Endothelial cell of coronary artery (primary cell): ENCODE data around the gene MSANTD7. TPM values are rescaled to one million over a fixed set of nuclear protein-coding genes. Genes with fewer than 3 reads are reported as not detected.

Source experiments
- total RNA-seq: library from RNA; depleted of rRNA; stranded (reverse); fragments of >200 nt; gene quantifications from 2 replicates; pipeline ENCODE4 v1.2.3, GENCODE V29; 2014

MSANTD7 gene
- total RNA-seq: 17.9 and 20.1 TPM in 2 replicates

GRCh38 chr10:14837757-14838581 lies at the start of gene MSANTD7, which contains the start of the genes CDNF and HSPA14:
MSANTD7 (plus strand) TSS chr10:14838306; CDS start chr10:14842285, 3,979 bp downstream.
CDNF (minus strand) TSS chr10:14838037; CDS start chr10:14837946, 91 bp downstream.
HSPA14 (plus strand) TSS chr10:14838306; CDS start chr10:14838403, 97 bp downstream.

DNA sequence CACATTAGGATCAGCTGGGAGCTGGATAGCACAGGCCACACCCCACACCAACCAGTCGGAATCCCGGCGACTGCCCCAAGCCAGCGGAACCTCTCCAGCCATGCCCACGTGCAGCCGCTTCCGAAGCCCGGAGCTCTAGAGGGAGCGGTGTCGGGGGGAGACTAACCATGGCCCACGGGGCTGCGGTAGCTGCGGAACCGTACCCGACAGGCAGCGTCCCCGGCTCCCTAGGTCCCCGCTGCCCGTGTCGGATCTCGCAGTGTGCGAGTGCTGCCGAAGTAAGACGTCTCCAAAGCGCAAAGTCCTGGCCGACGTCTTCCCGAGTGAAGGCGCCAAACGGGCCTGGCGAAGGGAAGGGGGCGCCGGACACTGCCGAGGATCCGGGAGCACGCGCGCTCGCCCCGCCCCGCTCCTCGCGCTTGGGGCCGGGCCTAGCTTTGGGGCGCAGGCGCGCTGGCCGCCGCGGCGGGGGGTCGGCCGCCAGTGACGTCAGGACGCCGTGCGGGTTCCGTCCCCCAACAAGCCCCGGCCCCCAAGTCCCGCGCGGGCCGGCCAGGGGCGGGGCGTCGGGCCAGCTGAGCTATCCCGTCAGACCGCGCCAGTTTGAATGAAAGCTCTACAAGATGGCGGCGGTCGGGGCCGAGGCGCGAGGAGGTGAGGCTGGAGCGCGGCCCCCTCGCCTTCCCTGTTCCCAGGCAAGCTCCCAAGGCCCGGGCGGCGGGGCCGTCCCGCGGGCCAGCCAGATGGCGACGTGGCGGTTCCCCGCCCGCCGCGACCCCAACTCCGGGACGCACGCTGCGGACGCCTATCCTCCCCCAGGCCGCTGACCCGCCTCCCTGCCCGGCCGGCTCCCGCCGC lies 40.4 kb downstream of the MSANTD7 start, which contains the start of gene SUV39H2:
Gene SUV39H2 (plus strand): TSS at position 601 of the 858 bp plus-strand sequence. CDS start 23 bp downstream, at position 624.

Other genes starting within 250 kb of the MSANTD7 start
- gene FAM107B, start 63.4 kb upstream of the MSANTD7 start, total RNA-seq: 73.5 and 110 TPM in 2 replicates
- gene CDNF, start 269 bp upstream of the MSANTD7 start, total RNA-seq: 0.36 and 0.47 TPM in 2 replicates
- 10.2 and 15.2 TPM in 2 replicates for gene HSPA14, start within 50 bp of the MSANTD7 start, total RNA-seq
- gene SUV39H2, start 40.6 kb downstream of the MSANTD7 start, total RNA-seq: 14.1 and 15.7 TPM in 2 replicates
- 5.7 and 8.3 TPM in 2 replicates for gene DCLRE1C, start 115.8 kb downstream of the MSANTD7 start, total RNA-seq
- gene MEIG1, start 121.1 kb downstream of the MSANTD7 start, total RNA-seq: not detected in 2 replicates
- gene OLAH, start 205.6 kb downstream of the MSANTD7 start, total RNA-seq: 0.09 and 5.4 TPM in 2 replicates